HEK293 (cell line): Measurements from ENCODE around the gene LRRC8E.
A peak's percentile ranks its signal among the peaks of the same experiment; 100 is the strongest.

Experiments
- CTCF ChIA-PET: fragments of 350-600 bp; formaldehyde crosslinking; extraction: SDS; loops from one replicate; lab custom pipeline; 2021; ENCODE audit warnings: antibody characterized with exemption; lab: Yijun Ruan, JAX
- POLR2A ChIA-PET: fragments of 300-600 bp; formaldehyde crosslinking; extraction: SDS; loops from one replicate; lab custom pipeline; 2020; ENCODE audit warnings: antibody characterized with exemption, inconsistent platforms; lab: Yijun Ruan, JAX
- H3K27ac ChIP-seq: fragments of 200-500 bp; sonication (Bioruptor generic); 2 replicates; pipeline ENCODE4 v1.5.1; 2014; ENCODE audit warnings: low read depth, low read length, control low read depth, inconsistent platforms; ENCODE audit errors: extremely low read depth
- H3K36me3 ChIP-seq, 2 experiments: fragments of 200-500 bp in 1 of 2; sonication (Bioruptor generic) in 1 of 2; 1 replicate in 1 of 2; 2 replicates in 1 of 2; pipeline ENCODE4 v1.5.1; 2014 to 2017; ENCODE audit warnings: inconsistent platforms in 2 of 2, low read length in 2 of 2; ENCODE audit not compliant: control insufficient read depth in 2 of 2, insufficient read depth in 1 of 2
- H3K4me1 ChIP-seq: fragments of 200-500 bp; sonication (Bioruptor generic); 2 replicates; pipeline ENCODE4 v1.5.1; 2014; ENCODE audit warnings: mild to moderate bottlenecking, low read length, inconsistent platforms; ENCODE audit not compliant: control insufficient read depth, insufficient read depth
- H3K4me3 ChIP-seq: 2 replicates; pipeline ENCODE4 v1.5.1; 2011; ENCODE audit warnings: low read depth, mild to moderate bottlenecking, control low read depth, low read length, moderate library complexity
- H3K9me3 ChIP-seq: fragments of 200-500 bp; sonication (Bioruptor generic); 2 replicates; pipeline ENCODE4 v1.5.1; 2014; ENCODE audit warnings: low read depth, low read length, inconsistent platforms; ENCODE audit not compliant: control insufficient read depth, insufficient read depth
- IKZF3 ChIP-seq: fragments of 450-650 bp; IDR thresholded peaks from 2 replicates; pipeline ENCODE4 v1.5.0; 2018; ENCODE audit warnings: missing biosample characterization, mild to moderate bottlenecking, missing genetic modification characterization, moderate library complexity
- KLF1 ChIP-seq: fragments of 450-650 bp; formaldehyde crosslinking; IDR thresholded peaks from 2 replicates; pipeline ENCODE4 v1.5.1; 2016; ENCODE audit warnings: missing biosample characterization, missing genetic modification characterization
- OSR2 ChIP-seq: fragments of 450-650 bp; formaldehyde crosslinking; IDR thresholded peaks from 2 replicates; pipeline ENCODE4 v1.5.1; 2016; ENCODE audit warnings: missing biosample characterization, missing genetic modification characterization
- TRIM28 ChIP-seq: IDR thresholded peaks from 2 replicates; pipeline ENCODE4 v1.6.1; 2011; ENCODE audit warnings: low read length, control low read depth, borderline replicate concordance
- ZBTB17 ChIP-seq: fragments of 450-650 bp; formaldehyde crosslinking; IDR thresholded peaks from 2 replicates; pipeline ENCODE4 v1.5.1; 2016; ENCODE audit warnings: missing biosample characterization, missing genetic modification characterization
- ZBTB21 ChIP-seq: fragments of 450-650 bp; formaldehyde crosslinking; IDR thresholded peaks from 2 replicates; pipeline ENCODE4 v1.5.1; 2017; ENCODE audit warnings: missing biosample characterization, missing genetic modification characterization
- ZIC2 ChIP-seq: fragments of 450-650 bp; formaldehyde crosslinking; IDR thresholded peaks from 2 replicates; pipeline ENCODE4 v1.5.1; 2016; ENCODE audit warnings: missing biosample characterization, missing genetic modification characterization
- ZNF138 ChIP-seq: fragments of 450-650 bp; formaldehyde crosslinking; IDR thresholded peaks from 2 replicates; pipeline ENCODE4 v1.5.1; 2016; ENCODE audit warnings: missing biosample characterization, missing genetic modification characterization, borderline replicate concordance
- ZNF223 ChIP-seq: fragments of 450-650 bp; formaldehyde crosslinking; IDR thresholded peaks from 2 replicates; pipeline ENCODE4 v1.5.1; 2016; ENCODE audit warnings: missing biosample characterization, missing genetic modification characterization
- ZNF266 ChIP-seq: fragments of 450-650 bp; formaldehyde crosslinking; IDR thresholded peaks from 2 replicates; pipeline ENCODE4 v1.5.1; 2016; ENCODE audit warnings: missing biosample characterization, missing genetic modification characterization, low read depth
- ZNF335 ChIP-seq: fragments of 450-650 bp; formaldehyde crosslinking; conservative IDR thresholded peaks from 2 replicates; pipeline ENCODE4 v1.5.1; 2016; ENCODE audit warnings: missing biosample characterization, missing genetic modification characterization
- ZNF354C ChIP-seq: fragments of 450-650 bp; formaldehyde crosslinking; IDR thresholded peaks from 2 replicates; pipeline ENCODE4 v1.5.1; 2016; ENCODE audit warnings: missing biosample characterization, missing genetic modification characterization, low read depth, borderline replicate concordance
- ZNF561 ChIP-seq: fragments of 450-650 bp; IDR thresholded peaks from 2 replicates; pipeline ENCODE4 v1.5.1; 2018; ENCODE audit warnings: missing biosample characterization, missing genetic modification characterization, borderline replicate concordance
- ZNF670 ChIP-seq: fragments of 450-650 bp; formaldehyde crosslinking; IDR thresholded peaks from 2 replicates; pipeline ENCODE4 v1.5.1; 2016; ENCODE audit warnings: missing biosample characterization, missing genetic modification characterization, low read depth
- ZNF768 ChIP-seq: fragments of 450-650 bp; formaldehyde crosslinking; IDR thresholded peaks from 2 replicates; pipeline ENCODE4 v1.5.1; 2018; ENCODE audit warnings: missing biosample characterization, mild to moderate bottlenecking, missing genetic modification characterization
- ZNF777 ChIP-seq: fragments of 450-650 bp; formaldehyde crosslinking; IDR thresholded peaks from 2 replicates; pipeline ENCODE4 v1.5.1; 2017; ENCODE audit warnings: missing biosample characterization, missing genetic modification characterization, borderline replicate concordance
- ZSCAN30 ChIP-seq: fragments of 450-650 bp; IDR thresholded peaks from 2 replicates; pipeline ENCODE4 v1.5.1; 2018; ENCODE audit warnings: missing biosample characterization, mild to moderate bottlenecking, missing genetic modification characterization, moderate library complexity
- TF ChIP-seq, protein P1 (sequence below): fragments of 450-650 bp; formaldehyde crosslinking; IDR thresholded peaks from 2 replicates; pipeline ENCODE4 v1.5.1; 2016; ENCODE audit warnings: missing biosample characterization, missing genetic modification characterization
- TF ChIP-seq, protein P2 (sequence below): fragments of 450-650 bp; formaldehyde crosslinking; IDR thresholded peaks from 2 replicates; pipeline ENCODE4 v1.5.1; 2016; ENCODE audit warnings: missing biosample characterization, missing genetic modification characterization
- TF ChIP-seq, protein P3 (sequence below): fragments of 450-650 bp; formaldehyde crosslinking; IDR thresholded peaks from 2 replicates; pipeline ENCODE4 v1.5.1; 2016; ENCODE audit warnings: missing biosample characterization, missing genetic modification characterization
- TF ChIP-seq, protein P4 (sequence below): fragments of 450-650 bp; formaldehyde crosslinking; optimal IDR thresholded peaks from 2 replicates; pipeline ENCODE3; 2016; ENCODE audit warnings: missing biosample characterization, mild to moderate bottlenecking, missing genetic modification characterization
- TF ChIP-seq, protein P5 (sequence below): fragments of 450-650 bp; formaldehyde crosslinking; IDR thresholded peaks from 2 replicates; pipeline ENCODE4 v1.5.1; 2016; ENCODE audit warnings: missing biosample characterization, missing genetic modification characterization

Gene LRRC8E

DNA sequence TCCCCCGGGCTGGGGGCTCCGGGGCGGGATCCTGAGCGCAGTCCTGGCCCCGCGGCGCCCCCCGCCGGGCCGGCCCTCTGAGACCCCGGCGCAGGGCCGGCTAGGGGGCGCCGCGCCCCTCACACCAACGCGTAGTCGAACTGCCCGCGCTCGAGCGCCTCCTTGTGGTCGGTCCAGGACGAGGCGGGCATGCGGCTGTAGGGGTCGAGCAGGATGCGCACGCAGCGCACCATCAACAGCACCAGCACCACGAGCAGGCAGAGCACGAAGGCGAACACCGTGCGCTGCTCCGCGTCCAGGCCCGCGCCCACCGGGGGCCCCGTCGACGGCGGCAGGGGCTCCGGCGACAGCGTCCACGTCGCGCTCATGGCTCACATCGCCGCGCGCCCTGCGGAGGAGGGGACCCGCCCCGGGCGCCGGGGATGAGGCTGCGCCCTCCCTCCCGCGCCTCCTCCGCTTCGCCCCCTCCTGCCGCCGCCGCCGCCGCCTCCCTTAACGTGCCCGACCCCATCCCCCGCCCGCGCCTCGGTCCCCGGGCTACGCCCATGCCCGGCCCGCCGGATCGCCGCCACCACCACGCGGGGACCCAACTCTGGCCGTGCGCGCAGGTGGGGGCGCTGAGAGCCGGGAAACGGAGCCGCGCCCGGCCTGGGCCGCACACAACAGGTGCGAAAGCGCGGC is 37.0 kb downstream of the LRRC8E start (continued):
- TF ChIP-seq, protein P1, sequence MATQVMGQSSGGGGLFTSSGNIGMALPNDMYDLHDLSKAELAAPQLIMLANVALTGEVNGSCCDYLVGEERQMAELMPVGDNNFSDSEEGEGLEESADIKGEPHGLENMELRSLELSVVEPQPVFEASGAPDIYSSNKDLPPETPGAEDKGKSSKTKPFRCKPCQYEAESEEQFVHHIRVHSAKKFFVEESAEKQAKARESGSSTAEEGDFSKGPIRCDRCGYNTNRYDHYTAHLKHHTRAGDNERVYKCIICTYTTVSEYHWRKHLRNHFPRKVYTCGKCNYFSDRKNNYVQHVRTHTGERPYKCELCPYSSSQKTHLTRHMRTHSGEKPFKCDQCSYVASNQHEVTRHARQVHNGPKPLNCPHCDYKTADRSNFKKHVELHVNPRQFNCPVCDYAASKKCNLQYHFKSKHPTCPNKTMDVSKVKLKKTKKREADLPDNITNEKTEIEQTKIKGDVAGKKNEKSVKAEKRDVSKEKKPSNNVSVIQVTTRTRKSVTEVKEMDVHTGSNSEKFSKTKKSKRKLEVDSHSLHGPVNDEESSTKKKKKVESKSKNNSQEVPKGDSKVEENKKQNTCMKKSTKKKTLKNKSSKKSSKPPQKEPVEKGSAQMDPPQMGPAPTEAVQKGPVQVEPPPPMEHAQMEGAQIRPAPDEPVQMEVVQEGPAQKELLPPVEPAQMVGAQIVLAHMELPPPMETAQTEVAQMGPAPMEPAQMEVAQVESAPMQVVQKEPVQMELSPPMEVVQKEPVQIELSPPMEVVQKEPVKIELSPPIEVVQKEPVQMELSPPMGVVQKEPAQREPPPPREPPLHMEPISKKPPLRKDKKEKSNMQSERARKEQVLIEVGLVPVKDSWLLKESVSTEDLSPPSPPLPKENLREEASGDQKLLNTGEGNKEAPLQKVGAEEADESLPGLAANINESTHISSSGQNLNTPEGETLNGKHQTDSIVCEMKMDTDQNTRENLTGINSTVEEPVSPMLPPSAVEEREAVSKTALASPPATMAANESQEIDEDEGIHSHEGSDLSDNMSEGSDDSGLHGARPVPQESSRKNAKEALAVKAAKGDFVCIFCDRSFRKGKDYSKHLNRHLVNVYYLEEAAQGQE, result no peak
- no peak for TF ChIP-seq ZNF223
- 0 out of 2 replicates have a peak, but pooled peaks have one; percentile 11 for TF ChIP-seq ZSCAN30 (tag by site-specific recombination)
- no peak for TF ChIP-seq ZBTB21

DNA sequence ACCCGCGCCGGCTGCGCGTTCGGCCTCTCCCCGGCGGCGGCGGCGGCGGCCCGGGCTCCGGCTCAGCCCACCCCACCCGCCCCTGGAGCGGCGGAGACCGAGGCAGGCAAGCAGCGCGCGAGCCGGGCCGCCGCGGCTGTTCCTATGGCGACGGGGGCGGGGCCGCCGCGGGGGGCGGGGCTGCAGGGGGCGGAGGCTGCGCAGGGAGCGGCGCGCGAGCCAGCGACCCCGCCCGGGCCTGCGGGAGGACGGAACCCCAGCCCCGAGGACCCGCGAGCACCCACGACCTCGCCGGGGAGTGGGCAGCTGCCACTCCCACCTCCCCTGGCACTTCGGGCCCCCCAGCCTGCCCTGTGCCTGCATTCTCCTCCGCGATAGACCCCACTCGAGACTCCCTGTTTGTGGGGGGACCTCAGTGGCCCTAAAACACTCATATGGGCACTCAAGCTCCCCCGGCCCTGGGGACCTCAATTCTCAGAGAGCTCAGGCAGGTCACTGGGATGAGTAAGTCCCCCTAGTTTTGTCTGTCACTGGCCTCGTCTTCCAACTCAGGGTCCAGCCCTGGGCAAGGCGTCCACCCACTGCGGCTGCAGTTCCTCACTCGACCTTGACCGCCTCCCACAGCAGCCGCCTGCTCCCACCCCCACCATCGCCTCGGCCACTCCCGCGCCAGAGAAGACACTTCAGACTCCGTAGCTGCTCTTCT is 37.9 kb downstream of the LRRC8E start, which contains the start of gene CTXN1:
TSS of gene CTXN1 (minus strand) at position 115 of the 706 bp plus-strand sequence. CDS start 597 bp downstream, outside the sequence.
- Histone ChIP-seq H3K4me3 (peak within 1 kb of the TSS; percentile 33), H3K4me1 (peaks cover 17% of the 10 kb centered on the region), H3K9me3 (no peaks in the 10 kb centered on the region), H3K36me3 (peaks cover 6 to 36% of the 10 kb centered on the region in 2 experiments; a peak in 2 of 3 replicates), H3K27ac (peak within 1 kb of the TSS; percentile 48; the same call in 1 of the 2 replicates)
- CTCF ChIA-PET, result interaction anchor here (0.5 to 2.2 kb wide), 7 partner anchors 9 to 1546 kb away, joined by 3 to 11 read pairs (median 4); partner anchors contain the start of gene TIMM44
- POLR2A ChIA-PET, result interaction anchor here (0.6 to 1.6 kb wide), 4 partner anchors 8 to 321 kb away, joined by 3 to 5 read pairs (median 4); partner anchors contain the start of gene TIMM44
- TF ChIP-seq, protein P2, sequence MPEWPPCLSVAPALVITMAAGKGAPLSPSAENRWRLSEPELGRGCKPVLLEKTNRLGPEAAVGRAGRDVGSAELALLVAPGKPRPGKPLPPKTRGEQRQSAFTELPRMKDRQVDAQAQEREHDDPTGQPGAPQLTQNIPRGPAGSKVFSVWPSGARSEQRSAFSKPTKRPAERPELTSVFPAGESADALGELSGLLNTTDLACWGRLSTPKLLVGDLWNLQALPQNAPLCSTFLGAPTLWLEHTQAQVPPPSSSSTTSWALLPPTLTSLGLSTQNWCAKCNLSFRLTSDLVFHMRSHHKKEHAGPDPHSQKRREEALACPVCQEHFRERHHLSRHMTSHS, result no peak
- TF ChIP-seq KLF1 (peak; percentile 27; the same call in 1 of the 2 replicates), ZNF354C (tag by site-specific recombination) (no peak), ZIC2 (tag by site-specific recombination) (no peak), ZNF138 (tag by site-specific recombination) (no peak), ZNF335 (tag by site-specific recombination) (peak; percentile 87), ZBTB17 (tag by site-specific recombination) (no peak), OSR2 (no peak), ZNF768 (tag by site-specific recombination) (no peak), ZNF777 (tag by site-specific recombination) (no peak), ZNF670 (tag by site-specific recombination) (no peak), ZNF561 (tag by site-specific recombination) (no peak), TRIM28 (no peak), ZNF266 (tag by site-specific recombination) (no peak), IKZF3 (no peak)
- TF ChIP-seq, protein P3, sequence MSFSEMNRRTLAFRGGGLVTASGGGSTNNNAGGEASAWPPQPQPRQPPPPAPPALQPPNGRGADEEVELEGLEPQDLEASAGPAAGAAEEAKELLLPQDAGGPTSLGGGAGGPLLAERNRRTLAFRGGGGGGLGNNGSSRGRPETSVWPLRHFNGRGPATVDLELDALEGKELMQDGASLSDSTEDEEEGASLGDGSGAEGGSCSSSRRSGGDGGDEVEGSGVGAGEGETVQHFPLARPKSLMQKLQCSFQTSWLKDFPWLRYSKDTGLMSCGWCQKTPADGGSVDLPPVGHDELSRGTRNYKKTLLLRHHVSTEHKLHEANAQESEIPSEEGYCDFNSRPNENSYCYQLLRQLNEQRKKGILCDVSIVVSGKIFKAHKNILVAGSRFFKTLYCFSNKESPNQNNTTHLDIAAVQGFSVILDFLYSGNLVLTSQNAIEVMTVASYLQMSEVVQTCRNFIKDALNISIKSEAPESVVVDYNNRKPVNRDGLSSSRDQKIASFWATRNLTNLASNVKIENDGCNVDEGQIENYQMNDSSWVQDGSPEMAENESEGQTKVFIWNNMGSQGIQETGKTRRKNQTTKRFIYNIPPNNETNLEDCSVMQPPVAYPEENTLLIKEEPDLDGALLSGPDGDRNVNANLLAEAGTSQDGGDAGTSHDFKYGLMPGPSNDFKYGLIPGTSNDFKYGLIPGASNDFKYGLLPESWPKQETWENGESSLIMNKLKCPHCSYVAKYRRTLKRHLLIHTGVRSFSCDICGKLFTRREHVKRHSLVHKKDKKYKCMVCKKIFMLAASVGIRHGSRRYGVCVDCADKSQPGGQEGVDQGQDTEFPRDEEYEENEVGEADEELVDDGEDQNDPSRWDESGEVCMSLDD, result peak; percentile 62; the same call in 1 of the 2 replicates
- TF ChIP-seq, protein P4, sequence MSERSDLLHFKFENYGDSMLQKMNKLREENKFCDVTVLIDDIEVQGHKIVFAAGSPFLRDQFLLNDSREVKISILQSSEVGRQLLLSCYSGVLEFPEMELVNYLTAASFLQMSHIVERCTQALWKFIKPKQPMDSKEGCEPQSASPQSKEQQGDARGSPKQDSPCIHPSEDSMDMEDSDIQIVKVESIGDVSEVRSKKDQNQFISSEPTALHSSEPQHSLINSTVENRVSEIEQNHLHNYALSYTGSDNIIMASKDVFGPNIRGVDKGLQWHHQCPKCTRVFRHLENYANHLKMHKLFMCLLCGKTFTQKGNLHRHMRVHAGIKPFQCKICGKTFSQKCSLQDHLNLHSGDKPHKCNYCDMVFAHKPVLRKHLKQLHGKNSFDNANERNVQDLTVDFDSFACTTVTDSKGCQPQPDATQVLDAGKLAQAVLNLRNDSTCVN (tag by site-specific recombination), result peak; percentile 29
- TF ChIP-seq, protein P5, sequence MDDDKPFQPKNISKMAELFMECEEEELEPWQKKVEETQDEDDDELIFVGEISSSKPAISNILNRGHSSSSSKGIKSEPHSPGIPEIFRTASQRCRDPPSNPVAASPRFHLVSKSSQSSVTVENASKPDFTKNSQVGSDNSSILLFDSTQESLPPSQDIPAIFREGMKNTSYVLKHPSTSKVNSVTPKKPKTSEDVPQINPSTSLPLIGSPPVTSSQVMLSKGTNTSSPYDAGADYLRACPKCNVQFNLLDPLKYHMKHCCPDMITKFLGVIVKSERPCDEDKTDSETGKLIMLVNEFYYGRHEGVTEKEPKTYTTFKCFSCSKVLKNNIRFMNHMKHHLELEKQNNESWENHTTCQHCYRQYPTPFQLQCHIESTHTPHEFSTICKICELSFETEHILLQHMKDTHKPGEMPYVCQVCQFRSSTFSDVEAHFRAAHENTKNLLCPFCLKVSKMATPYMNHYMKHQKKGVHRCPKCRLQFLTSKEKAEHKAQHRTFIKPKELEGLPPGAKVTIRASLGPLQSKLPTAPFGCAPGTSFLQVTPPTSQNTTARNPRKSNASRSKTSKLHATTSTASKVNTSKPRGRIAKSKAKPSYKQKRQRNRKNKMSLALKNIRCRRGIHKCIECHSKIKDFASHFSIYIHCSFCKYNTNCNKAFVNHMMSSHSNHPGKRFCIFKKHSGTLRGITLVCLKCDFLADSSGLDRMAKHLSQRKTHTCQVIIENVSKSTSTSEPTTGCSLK (tag by site-specific recombination), result no peak
